Gastroesophageal sphincter (tissue), 3 donors: ENCODE data around the gene SPINT2.

ENCODE experiments used
- CTCF ChIP-seq, 4 experiments: fragments of 200-600 bp in 2 of 4; fragments of 450-650 bp in 2 of 4; sonication (generic) in 1 of 4; IDR thresholded peaks; one replicate each; pipeline ENCODE4 v1.5.1; 2017 to 2019; ENCODE audit warnings: antibody characterized with exemption in 4 of 4, mild to moderate bottlenecking in 2 of 4, moderate library complexity in 2 of 4
- POLR2A ChIP-seq, 2 donors: fragments of 450-650 bp; IDR thresholded peaks; one replicate each; pipeline ENCODE4 v1.6.1; 2017; ENCODE audit warnings: antibody characterized with exemption in 2 of 2, mild to moderate bottlenecking in 2 of 2, moderate library complexity in 1 of 2
- POLR2AphosphoS5 ChIP-seq: sonication (generic); formaldehyde crosslinking; IDR thresholded peaks from one replicate; pipeline ENCODE4 v1.6.1; 2017; ENCODE audit warnings: antibody characterized with exemption

DNA sequence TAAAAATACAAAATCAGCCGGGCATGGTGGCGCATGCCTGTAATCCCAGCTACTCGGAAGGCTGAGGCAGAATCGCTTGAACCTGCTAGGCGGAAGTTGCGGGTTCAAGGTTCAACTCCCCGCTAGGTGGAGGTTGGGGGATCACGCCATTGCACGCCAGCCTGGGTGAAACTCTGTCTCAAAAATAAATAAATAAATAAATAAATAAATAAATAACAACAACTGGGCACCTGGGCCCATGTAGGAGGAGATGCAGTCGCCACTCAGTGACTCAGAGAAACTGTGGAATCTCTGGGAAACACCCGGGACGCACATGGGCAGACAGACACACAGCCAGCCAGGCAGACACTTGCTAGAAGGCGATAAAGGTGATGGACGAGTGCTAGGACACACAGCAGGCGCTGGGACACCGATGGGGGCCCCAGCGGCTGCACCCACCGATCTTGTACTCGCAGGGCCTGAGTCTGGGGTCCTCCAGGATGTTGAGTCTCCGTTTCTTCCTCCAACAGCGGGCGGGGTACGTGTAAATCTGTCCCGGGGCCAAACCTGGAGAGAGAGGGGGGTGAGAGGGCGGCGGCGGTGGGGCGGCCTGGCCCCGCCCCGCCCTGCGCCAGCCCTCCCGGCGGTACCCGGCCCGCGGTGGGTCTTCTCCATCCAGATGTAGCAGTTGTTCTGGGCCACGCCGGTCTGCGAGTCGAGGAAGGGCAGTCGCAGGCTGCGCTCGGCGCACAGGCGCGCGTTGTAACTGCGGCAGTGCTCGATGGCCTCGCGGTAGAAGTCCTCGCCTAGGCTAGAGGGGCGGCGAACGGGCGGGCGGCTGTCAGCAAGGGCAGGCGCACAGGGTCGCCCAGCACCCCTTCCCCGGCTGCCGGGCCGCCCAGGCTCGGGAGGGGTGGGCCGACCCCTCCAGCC lies 42.2 kb upstream of the SPINT2 start:
- TF ChIP-seq POLR2AphosphoS5 (no peak), CTCF (IDR thresholded peaks at IDR 0.05) (no peak), POLR2A (IDR thresholded peaks at IDR 0.05) (no peak)
